Urinary bladder (tissue), 4 donors: ENCODE results near the gene MYO18A. TPM values are rescaled to one million over a fixed set of nuclear protein-coding genes. Genes with fewer than 3 reads are reported as not detected.

Source experiments
- DNase-seq: peaks from one replicate; pipeline ENCODE4 v3.0.0-alpha.2; 2015; ENCODE audit errors: extremely low spot score
- H3K27ac ChIP-seq: one replicate; pipeline ENCODE4 v1.5.1; 2013; ENCODE audit warnings: low read depth, mild to moderate bottlenecking, moderate library complexity
- H3K36me3 ChIP-seq: one replicate; pipeline ENCODE4 v1.6.1; 2013; ENCODE audit warnings: mild to moderate bottlenecking, moderate library complexity; ENCODE audit not compliant: insufficient read depth
- H3K4me1 ChIP-seq: one replicate; pipeline ENCODE4 v1.6.1; 2013; ENCODE audit warnings: mild to moderate bottlenecking, moderate library complexity; ENCODE audit not compliant: insufficient read depth
- H3K4me3 ChIP-seq: one replicate; pipeline ENCODE4 v1.5.1; 2013; ENCODE audit warnings: low read depth, low read length
- WGBS: extraction: QIAGEN DNeasy Blood & Tissue Kit; methylation state at CpG from one replicate; pipeline ENCODE4 v1.1.7; 2013; 5-methylcytosine and 5-hydroxymethylcytosine counted together
- polyA plus RNA-seq: library from polyadenylated mRNA; stranded (reverse); fragments of 200-250 nt; gene quantifications from one replicate; pipeline ENCODE4 v1.2.3, GENCODE V29; 2013
- total RNA-seq: library from RNA; depleted of rRNA; stranded (reverse); fragments of >200 nt; gene quantifications from one replicate; pipeline ENCODE4 v1.2.3, GENCODE V29; 2014
- donor health status: healthy with polysubstance abuse.
- donor health status: healthy.

The MYO18A gene
- total and polyA plus RNA-seq, 2 donors, result 30.6 to 33.8 TPM

DNA sequence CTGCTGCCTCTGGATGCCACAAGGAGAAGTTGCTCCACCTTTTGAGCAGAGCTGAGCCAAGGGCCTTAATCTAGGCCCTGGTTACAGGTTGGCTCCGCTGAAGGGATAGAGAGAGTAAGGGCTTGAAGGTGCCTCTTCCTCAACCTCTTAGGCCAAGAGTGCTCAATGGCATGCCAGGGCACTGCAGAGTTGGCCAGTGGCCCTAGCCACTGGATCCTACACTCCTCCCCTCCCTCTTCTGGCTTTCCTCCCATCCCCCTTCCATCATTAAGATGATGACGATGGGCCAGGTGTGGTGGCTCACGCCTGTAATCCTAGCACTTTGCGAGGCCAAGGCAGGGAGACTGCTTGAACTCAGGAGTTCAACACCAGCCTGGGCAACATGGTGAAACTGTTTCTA, 50.5 kb downstream of the MYO18A start:
- no peaks in the 10 kb centered on the region for H3K4me1 ChIP-seq
- H3K27ac ChIP-seq, result no peak overlapping the region

DNA sequence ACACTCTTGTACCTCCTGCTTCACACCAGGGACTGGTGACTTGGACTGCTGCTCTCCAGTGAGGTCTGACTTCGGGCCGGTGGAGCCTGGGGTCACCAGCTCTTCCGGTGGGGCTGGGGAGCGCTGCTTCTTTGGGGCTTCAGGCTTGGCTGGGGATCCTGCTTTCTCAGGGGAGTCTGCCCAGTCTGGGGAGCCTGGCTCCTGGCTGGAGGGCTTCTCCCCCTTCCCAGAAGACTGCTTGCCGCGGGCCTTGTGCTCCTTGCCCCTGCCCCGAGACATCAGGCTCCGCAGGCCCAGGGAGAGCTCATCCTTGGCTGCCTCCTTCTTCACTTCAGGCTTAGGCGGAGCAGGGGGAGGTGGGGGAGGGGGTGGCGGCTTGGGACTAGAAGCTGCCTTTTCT, 52.4 kb downstream of the MYO18A start:
- Histone ChIP-seq H3K36me3 (no peaks in the 10 kb centered on the region), H3K4me1 (no peaks in the 10 kb centered on the region), H3K4me3 (no peak overlapping the region), H3K27ac (no peak overlapping the region)
- no peak for DNase-seq
- WGBS, result 88% methylated on average over 10 of the region's 10 CpGs

More for the DNA sequence above, 50.5 kb downstream of the MYO18A start:
- no peak overlapping the region for H3K4me3 ChIP-seq
- no peaks in the 10 kb centered on the region for H3K36me3 ChIP-seq
- no peak for DNase-seq
- 86% methylated on average over 4 of the region's 4 CpGs for WGBS

- WGBS, result 89% methylated on average over 8 of the region's 8 CpGs
- DNase-seq, result no peak
- no peaks in the 10 kb centered on the region for H3K4me1 ChIP-seq
These were observed 53.8 kb downstream of the MYO18A start for GRCh38 chr17:29126268-29126930.

GRCh38 chr17:29125651-29126050, 54.5 kb downstream of the MYO18A start:
- no peaks in the 10 kb centered on the region for H3K4me1 ChIP-seq
- H3K27ac ChIP-seq, result no peak overlapping the region
- H3K36me3 ChIP-seq, result no peaks in the 10 kb centered on the region
- 90% methylated on average over 9 of the region's 9 CpGs for WGBS
- H3K4me3 ChIP-seq, result no peak overlapping the region
- DNase-seq, result no peak

More at GRCh38 chr17:29126268-29126930, 53.8 kb downstream of the MYO18A start:
- Histone ChIP-seq H3K4me3 (no peak overlapping the region), H3K36me3 (no peaks in the 10 kb centered on the region), H3K27ac (no peak overlapping the region)

GRCh38 chr17:29124925-29125273, 55.3 kb downstream of the MYO18A start:
- Histone ChIP-seq H3K36me3 (no peaks in the 10 kb centered on the region), H3K27ac (no peak overlapping the region), H3K4me3 (no peak overlapping the region), H3K4me1 (no peaks in the 10 kb centered on the region)
- no peak for DNase-seq
- 86% methylated on average over 5 of the region's 5 CpGs for WGBS

- DNase-seq, result no peak
- no peaks in the 10 kb centered on the region for H3K4me1 ChIP-seq
- H3K36me3 ChIP-seq, result no peaks in the 10 kb centered on the region
- H3K4me3 ChIP-seq, result no peak overlapping the region
- WGBS, result 67% methylated on average over 13 of the region's 13 CpGs
- H3K27ac ChIP-seq, result no peak overlapping the region
These were observed 55.9 kb downstream of the MYO18A start for GRCh38 chr17:29124135-29124924.

GRCh38 chr17:29123111-29123510, 57.1 kb downstream of the MYO18A start:
- Histone ChIP-seq H3K4me3 (no peak overlapping the region), H3K4me1 (no peaks in the 10 kb centered on the region), H3K27ac (no peak overlapping the region), H3K36me3 (no peaks in the 10 kb centered on the region)
- 87% methylated on average over 9 of the region's 9 CpGs for WGBS
- DNase-seq, result no peak

DNA sequence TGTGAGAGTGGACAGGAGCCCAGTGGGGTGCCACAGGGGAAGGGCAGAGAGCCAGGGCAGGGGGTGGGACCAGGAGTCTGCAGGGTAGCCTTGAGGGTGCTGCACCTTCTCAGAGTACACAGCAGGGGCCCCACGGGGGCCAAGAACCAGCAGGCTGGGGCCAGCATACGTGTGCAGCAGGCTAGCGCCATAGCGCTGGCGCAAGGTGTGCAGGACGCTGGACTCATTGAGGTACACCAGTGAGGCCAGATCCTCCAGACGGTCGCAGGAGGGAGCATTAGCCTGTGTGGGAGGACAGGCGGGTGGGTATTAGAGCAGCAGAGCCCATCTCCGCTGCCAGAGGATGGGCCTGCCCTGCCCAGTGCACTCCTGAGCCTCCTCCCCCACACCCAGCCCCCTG, 58.8 kb downstream of the MYO18A start:
- no peak overlapping the region for H3K27ac ChIP-seq
- WGBS, result 94% methylated on average over 10 of the region's 10 CpGs
- H3K36me3 ChIP-seq, result no peaks in the 10 kb centered on the region
- DNase-seq, result no peak
- H3K4me1 ChIP-seq, result no peaks in the 10 kb centered on the region
- no peak overlapping the region for H3K4me3 ChIP-seq

- Histone ChIP-seq H3K4me1 (no peaks in the 10 kb centered on the region), H3K36me3 (no peaks in the 10 kb centered on the region), H3K27ac (no peak overlapping the region), H3K4me3 (no peak overlapping the region)
- WGBS, result 93% methylated on average over 2 of the region's 2 CpGs
- no peak for DNase-seq
These were observed 59.8 kb downstream of the MYO18A start for GRCh38 chr17:29120433-29120832.

- Histone ChIP-seq H3K36me3 (no peaks in the 10 kb centered on the region), H3K27ac (no peak overlapping the region), H3K4me1 (no peaks in the 10 kb centered on the region), H3K4me3 (no peak overlapping the region)
- WGBS, result 89% methylated on average over 6 of the region's 6 CpGs
- DNase-seq, result no peak
These were observed 60.9 kb downstream of the MYO18A start for GRCh38 chr17:29119265-29119664.

GRCh38 chr17:29116804-29117753, 63.1 kb downstream of the MYO18A start:
- H3K36me3 ChIP-seq, result no peaks in the 10 kb centered on the region
- 60% methylated on average over 26 of the region's 26 CpGs for WGBS

DNA sequence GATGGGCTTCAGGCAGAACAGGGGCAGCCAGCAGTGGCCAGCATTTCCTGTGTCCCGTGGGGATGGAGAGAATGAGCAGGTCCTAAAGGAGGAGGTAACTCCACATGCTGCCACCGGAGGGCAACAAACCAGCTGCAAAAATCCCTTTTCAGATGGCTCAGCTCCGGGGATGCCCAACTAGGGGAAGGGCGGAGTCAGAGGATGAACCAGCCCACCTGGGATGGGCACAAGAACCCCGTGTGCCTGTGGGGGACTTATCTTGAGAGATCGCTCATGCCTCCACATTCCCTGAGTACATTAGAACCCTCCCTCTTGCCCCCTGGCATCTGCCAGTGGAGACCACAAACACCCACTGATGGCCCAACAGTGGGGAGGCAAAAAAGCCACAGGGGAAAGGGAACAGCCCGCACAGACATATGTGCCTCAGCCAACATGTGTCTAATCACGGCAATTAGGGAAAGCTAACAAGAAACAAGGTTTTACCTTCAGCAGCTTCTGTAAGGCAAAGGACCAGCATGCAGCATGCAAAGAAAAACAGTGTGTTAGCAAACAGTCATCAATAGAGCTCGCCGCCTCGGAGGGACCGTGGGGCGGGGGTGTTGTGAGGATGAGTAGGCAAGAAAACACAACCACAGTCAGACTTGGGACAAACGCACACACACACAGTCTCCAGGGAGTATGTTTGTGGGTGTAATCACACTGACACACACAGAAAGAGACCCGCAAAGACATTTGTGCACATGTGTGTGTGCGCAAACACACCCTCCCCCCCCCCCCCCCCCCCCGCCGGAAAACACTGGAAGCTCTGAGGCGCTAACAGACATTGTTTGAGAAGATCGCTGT, 64.0 kb downstream of the MYO18A start:
- Histone ChIP-seq H3K4me3 (no peak overlapping the region), H3K36me3 (no peaks in the 10 kb centered on the region), H3K27ac (no peak overlapping the region), H3K4me1 (no peaks in the 10 kb centered on the region)
- DNase-seq, result no peak
- 62% methylated on average over 20 of the region's 20 CpGs for WGBS

More at GRCh38 chr17:29116804-29117753, 63.1 kb downstream of the MYO18A start:
- Histone ChIP-seq H3K4me3 (no peak overlapping the region), H3K4me1 (no peaks in the 10 kb centered on the region), H3K27ac (no peak overlapping the region)
- DNase-seq, result no peak

- Histone ChIP-seq H3K27ac (no peak overlapping the region), H3K36me3 (no peaks in the 10 kb centered on the region)
- WGBS, result 93% methylated on average over 9 of the region's 9 CpGs
These were observed 64.8 kb downstream of the MYO18A start for GRCh38 chr17:29115435-29115834.

More at GRCh38 chr17:29115435-29115834, 64.8 kb downstream of the MYO18A start:
- H3K4me3 ChIP-seq, result no peak overlapping the region
- H3K4me1 ChIP-seq, result no peaks in the 10 kb centered on the region
- DNase-seq, result no peak
